B cell (primary cell): ENCODE results near the gene ACTN3. TPM values are rescaled to one million over a fixed set of nuclear protein-coding genes. Genes with fewer than 3 reads are reported as not detected.

Source experiments
- ATAC-seq: fragments of 200-7000 bp; cut with Tn5 transposase; one replicate; pipeline ENCODE4 v1.10.0; 2021; ENCODE audit warnings: low read depth, mild to moderate bottlenecking, moderate number of reproducible peaks, moderate library complexity
- CTCF ChIA-PET: fragments of 350-600 bp; sonication (Branson Sonifier 250); formaldehyde crosslinking; loops from one replicate; lab custom pipeline; 2021; ENCODE audit warnings: antibody characterized with exemption, inconsistent platforms; lab: Charles Lee
- POLR2A ChIA-PET: fragments of 350-600 bp; sonication (Branson Sonifier 250); formaldehyde crosslinking; loops from one replicate; lab custom pipeline; 2021; ENCODE audit warnings: antibody characterized with exemption; lab: Charles Lee
- DNase-seq: peaks from one replicate; pipeline ENCODE4 v3.0.0; 2013
- H2AFZ ChIP-seq: 2 replicates; pipeline ENCODE4 v1.6.1; 2012; ENCODE audit warnings: mild to moderate bottlenecking, low read depth, low read length; ENCODE audit not compliant: insufficient read depth, poor library complexity, severe bottlenecking
- H3K27ac ChIP-seq, 2 donors: 1 replicate in 1 of 2; 2 replicates in 1 of 2; pipeline ENCODE4 v1.5.1; 2012 to 2013; ENCODE audit warnings: low read length in 2 of 2, mild to moderate bottlenecking in 2 of 2, moderate library complexity in 1 of 2
- H3K27me3 ChIP-seq, 4 experiments: fragments of 200-600 bp in 1 of 4; sonication (generic) in 1 of 4; replicated peaks in 1 of 4; 1 replicate in 2 of 4; 2 replicates in 2 of 4; pipeline versions ENCODE4 v1.6.1 to v1.7.0; 2013 to 2016; ENCODE audit warnings: low read length in 3 of 4, mild to moderate bottlenecking in 2 of 4, mixed read lengths in 1 of 4, moderate library complexity in 1 of 4; ENCODE audit not compliant: insufficient read depth in 4 of 4, control insufficient read depth in 3 of 4; ENCODE audit errors: control extremely low read depth in 1 of 4
- H3K36me3 ChIP-seq, 2 experiments: replicated peaks in 1 of 2; 1 replicate in 1 of 2; 2 replicates in 1 of 2; pipeline versions ENCODE4 v1.6.1 to v1.7.1; 2013; ENCODE audit warnings: low read length in 1 of 2; ENCODE audit not compliant: insufficient read depth in 2 of 2, control insufficient read depth in 1 of 2; ENCODE audit errors: control extremely low read depth in 1 of 2, extremely low read depth in 1 of 2
- H3K4me1 ChIP-seq, 2 donors: fragments of 200-600 bp in 1 of 2; sonication (generic) in 1 of 2; 1 replicate in 1 of 2; 2 replicates in 1 of 2; pipeline versions ENCODE4 v1.5.1 to v1.6.1; 2013 to 2017; ENCODE audit warnings: low read length in 2 of 2; ENCODE audit not compliant: control insufficient read depth in 2 of 2, insufficient read depth in 2 of 2
- H3K4me2 ChIP-seq: replicated peaks from 2 replicates; pipeline ENCODE3; 2012; ENCODE audit warnings: mild to moderate bottlenecking, low read depth, low read length; ENCODE audit not compliant: poor library complexity, severe bottlenecking
- H3K4me3 ChIP-seq, 5 experiments: fragments of 200-600 bp in 1 of 5; sonication (generic) in 1 of 5; 1 replicate in 3 of 5; 2 replicates in 2 of 5; pipeline versions ENCODE4 v1.5.1 to v1.7.0; 2011 to 2016; ENCODE audit warnings: low read length in 4 of 5, mild to moderate bottlenecking in 4 of 5, low read depth in 2 of 5, control low read depth in 1 of 5, moderate library complexity in 1 of 5; ENCODE audit not compliant: insufficient read depth in 1 of 5; ENCODE audit errors: control extremely low read depth in 1 of 5, extremely low read depth in 1 of 5
- H3K79me2 ChIP-seq: fragments of 200-600 bp; sonication (generic); one replicate; pipeline ENCODE4 v1.6.0; 2016; ENCODE audit warnings: low read length; ENCODE audit not compliant: control insufficient read depth, insufficient read depth
- H3K9ac ChIP-seq: fragments of 200-600 bp; sonication (generic); 2 replicates; pipeline ENCODE4 v1.6.1; 2017; ENCODE audit warnings: mild to moderate bottlenecking, low read length, moderate library complexity
- H3K9me3 ChIP-seq, 3 donors: one replicate each; pipeline versions ENCODE4 v1.6.1 to v1.7.1; 2013; ENCODE audit warnings: low read length in 2 of 3; ENCODE audit not compliant: control insufficient read depth in 2 of 3, insufficient read depth in 1 of 3; ENCODE audit errors: control extremely low read depth in 1 of 3
- H4K20me1 ChIP-seq: 2 replicates; pipeline ENCODE4 v1.6.0; 2012; ENCODE audit warnings: mild to moderate bottlenecking, low read length; ENCODE audit not compliant: insufficient read depth, control insufficient read depth, poor library complexity, severe bottlenecking
- H3K27ac Mint-ChIP-seq: one replicate; pipeline ENCODE4 v1.8.0; 2021; ENCODE audit warnings: mixed read lengths
- H3K27me3 Mint-ChIP-seq: one replicate; pipeline ENCODE4 v1.8.0; 2021; ENCODE audit warnings: mixed read lengths
- H3K4me1 Mint-ChIP-seq: one replicate; pipeline ENCODE4 v1.8.0; 2021; ENCODE audit warnings: mixed read lengths
- H3K4me3 Mint-ChIP-seq: one replicate; pipeline ENCODE4 v1.8.0; 2021; ENCODE audit warnings: mixed read lengths
- H3K9me3 Mint-ChIP-seq: one replicate; pipeline ENCODE4 v1.8.0; 2022; ENCODE audit warnings: mixed read lengths; ENCODE audit not compliant: insufficient read depth
- EZH2 ChIP-seq: IDR thresholded peaks from 2 replicates; pipeline ENCODE4 v1.6.1; 2012; ENCODE audit warnings: borderline replicate concordance, low read depth, mild to moderate bottlenecking, moderate library complexity, low read length; ENCODE audit not compliant: insufficient read depth, poor library complexity, severe bottlenecking
- WGBS: methylation state at CpG from one replicate; pipeline ENCODE4 v1.1.5; 2013; ENCODE audit warnings: missing lambda C conversion rate; ENCODE audit not compliant: insufficient coverage; 5-methylcytosine and 5-hydroxymethylcytosine counted together
- intact Hi-C: fragments of 100-400 bp; cut with micrococcal nuclease; formaldehyde crosslinking; loops from one replicate; pipeline ENCODE4 v1.10.0; 2022
- polyA plus RNA-seq: library from polyadenylated mRNA; depleted of rRNA; stranded (reverse); fragments of >200 nt; gene quantifications from 2 replicates; pipeline ENCODE4 v1.2.3, GENCODE V29; 2012
- total RNA-seq, 2 donors: library from RNA; stranded (reverse); fragments of 120-200 nt in 1 of 2; gene quantifications; 1 replicate in 1 of 2; 2 replicates in 1 of 2; pipeline versions ENCODE4 v1.2.3 to v1.2.4, GENCODE V29; 2013 to 2022
- TF ChIP-seq, protein P1 (sequence below): fragments of 200-600 bp; IDR thresholded peaks from one replicate; pipeline ENCODE4 v1.8.0; 2022; ENCODE audit warnings: antibody characterized with exemption, mild to moderate bottlenecking

Gene ACTN3
- total and polyA plus RNA-seq, 2 donors (not counting 1 experiment from before 2014, with no cell fraction given) = 0.22 TPM; not detected in 1

GRCh38 chr11:66561178-66561974 is 14.7 kb downstream of the ACTN3 start:
- intact Hi-C loops = no loop called here
- 96% methylated on average over 13 of the region's 14 CpGs for WGBS
- no peak overlapping the region for H3K4me2 ChIP-seq
- ATAC-seq = no peak
- TF ChIP-seq, protein P1, sequence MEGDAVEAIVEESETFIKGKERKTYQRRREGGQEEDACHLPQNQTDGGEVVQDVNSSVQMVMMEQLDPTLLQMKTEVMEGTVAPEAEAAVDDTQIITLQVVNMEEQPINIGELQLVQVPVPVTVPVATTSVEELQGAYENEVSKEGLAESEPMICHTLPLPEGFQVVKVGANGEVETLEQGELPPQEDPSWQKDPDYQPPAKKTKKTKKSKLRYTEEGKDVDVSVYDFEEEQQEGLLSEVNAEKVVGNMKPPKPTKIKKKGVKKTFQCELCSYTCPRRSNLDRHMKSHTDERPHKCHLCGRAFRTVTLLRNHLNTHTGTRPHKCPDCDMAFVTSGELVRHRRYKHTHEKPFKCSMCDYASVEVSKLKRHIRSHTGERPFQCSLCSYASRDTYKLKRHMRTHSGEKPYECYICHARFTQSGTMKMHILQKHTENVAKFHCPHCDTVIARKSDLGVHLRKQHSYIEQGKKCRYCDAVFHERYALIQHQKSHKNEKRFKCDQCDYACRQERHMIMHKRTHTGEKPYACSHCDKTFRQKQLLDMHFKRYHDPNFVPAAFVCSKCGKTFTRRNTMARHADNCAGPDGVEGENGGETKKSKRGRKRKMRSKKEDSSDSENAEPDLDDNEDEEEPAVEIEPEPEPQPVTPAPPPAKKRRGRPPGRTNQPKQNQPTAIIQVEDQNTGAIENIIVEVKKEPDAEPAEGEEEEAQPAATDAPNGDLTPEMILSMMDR = no peak
- TF ChIP-seq EZH2 = no peak
- H3K27me3 ChIP-seq = peaks cover 0 to 24% (median 0%) of the 10 kb centered on the region in 4 experiments
- CTCF ChIA-PET = interaction anchor here (0.7 to 2.1 kb wide), 2 partner anchors 17 to 117 kb away, joined by 3 to 6 read pairs; partner anchors contain the start of gene RBM4B
- POLR2A ChIA-PET = interaction anchor here (0.5 to 0.6 kb wide), 2 partner anchors 27 to 116 kb away, joined by 3 to 6 read pairs; partner anchors contain the start of gene RBM4B
- no peak overlapping the region for H2AFZ ChIP-seq
- H3K9ac ChIP-seq = no peak overlapping the region
- DNase-seq = no peak
- no peak overlapping the region for H3K4me3 Mint-ChIP-seq
- no peaks in the 10 kb centered on the region for H3K9me3 Mint-ChIP-seq
- peaks cover 2% of the 10 kb centered on the region for H3K4me1 Mint-ChIP-seq
- peaks cover 0 to 4% (median 0%) of the 10 kb centered on the region in 3 donors for H3K9me3 ChIP-seq
- peaks cover 19% of the 10 kb centered on the region for H3K27me3 Mint-ChIP-seq
- H3K4me1 ChIP-seq = peaks cover 5 to 6% of the 10 kb centered on the region in 2 donors
- H3K79me2 ChIP-seq = no peaks in the 10 kb centered on the region
- no peak overlapping the region for H3K27ac ChIP-seq
- H3K27ac Mint-ChIP-seq = no peak overlapping the region
- H4K20me1 ChIP-seq = no peaks in the 10 kb centered on the region
- no peak overlapping the region for H3K4me3 ChIP-seq
- no peaks in the 10 kb centered on the region for H3K36me3 ChIP-seq

- peaks cover 2% of the 10 kb centered on the region for H3K4me1 Mint-ChIP-seq
- ATAC-seq (no peak), DNase-seq (no peak)
- no peak overlapping the region for H3K4me3 Mint-ChIP-seq
- H3K4me2 ChIP-seq = no peak overlapping the region
- TF ChIP-seq, protein P1 = no peak
- TF ChIP-seq EZH2 = no peak
- H3K9me3 ChIP-seq = peaks cover 0 to 4% (median 0%) of the 10 kb centered on the region in 3 donors
- no peak overlapping the region for H3K9ac ChIP-seq
- 96% methylated on average over 6 of the region's 9 CpGs for WGBS
- no peaks in the 10 kb centered on the region for H3K79me2 ChIP-seq
- H4K20me1 ChIP-seq = no peaks in the 10 kb centered on the region
- no peak overlapping the region for H3K27ac ChIP-seq
- no peaks in the 10 kb centered on the region for H3K36me3 ChIP-seq
- H3K4me3 ChIP-seq = no peak overlapping the region
- CTCF ChIA-PET = interaction anchor here (0.7 to 2.1 kb wide), 2 partner anchors 16 to 116 kb away, joined by 3 to 6 read pairs; partner anchors contain the start of gene RBM4B
- H2AFZ ChIP-seq = no peak overlapping the region
- peaks cover 19% of the 10 kb centered on the region for H3K27me3 Mint-ChIP-seq
- no peak overlapping the region for H3K27ac Mint-ChIP-seq
- intact Hi-C loops = no loop called here
- peaks cover 0 to 24% (median 0%) of the 10 kb centered on the region in 4 experiments for H3K27me3 ChIP-seq
- no peaks in the 10 kb centered on the region for H3K9me3 Mint-ChIP-seq
- POLR2A ChIA-PET = interaction anchor here (0.6 kb wide), 1 partner anchor 116 kb away, joined by 6 read pairs; the partner anchor contains the start of gene RBM4B
- H3K4me1 ChIP-seq = peaks cover 5 to 6% of the 10 kb centered on the region in 2 donors
Measured at GRCh38 chr11:66561975-66562248, 15.2 kb downstream of the ACTN3 start.
